Thoracic aorta (tissue), 2 donors: ENCODE measurements around the gene PRPSAP2. TPM values are rescaled to one million over a fixed set of nuclear protein-coding genes. Genes with fewer than 3 reads are reported as not detected.

ENCODE experiments used
- ATAC-seq: fragments of 150-250 bp; one replicate; pipeline ENCODE4 v1.8.0; 2017; ENCODE audit warnings: low read depth; ENCODE audit not compliant: insufficient number of reproducible peaks, low FRiP score
- DNase-seq: peaks from one replicate; pipeline ENCODE4 v3.0.0-alpha.2; 2020; ENCODE audit warnings: low spot score
- H3K27ac ChIP-seq, 2 donors: fragments of 200-600 bp; sonication (generic); 1 replicate in 1 of 2; 2 replicates in 1 of 2; pipeline ENCODE4 v1.5.1; 2016; ENCODE audit warnings: mild to moderate bottlenecking in 2 of 2, moderate library complexity in 2 of 2
- H3K27me3 ChIP-seq: fragments of 200-600 bp; sonication (generic); replicated peaks from 2 replicates; pipeline ENCODE4 v1.6.0; 2016; ENCODE audit warnings: mild to moderate bottlenecking; ENCODE audit not compliant: insufficient read depth
- H3K36me3 ChIP-seq: fragments of 200-600 bp; sonication (generic); one replicate; pipeline ENCODE4 v1.5.1; 2016
- H3K4me1 ChIP-seq, 2 donors: fragments of 200-600 bp; sonication (generic); 1 replicate in 1 of 2; 2 replicates in 1 of 2; pipeline versions ENCODE4 v1.5.1 to v1.6.0; 2016; ENCODE audit warnings: low read depth in 2 of 2, mild to moderate bottlenecking in 1 of 2; ENCODE audit not compliant: control insufficient read depth in 1 of 2
- H3K4me3 ChIP-seq: fragments of 200-600 bp; sonication (generic); 2 replicates; pipeline ENCODE4 v1.5.1; 2016; ENCODE audit warnings: mild to moderate bottlenecking
- H3K9me3 ChIP-seq: fragments of 200-600 bp; sonication (generic); 2 replicates; pipeline ENCODE4 v1.5.1; 2016
- CTCF ChIP-seq: fragments of 200-600 bp; sonication (generic); IDR thresholded peaks from one replicate; pipeline ENCODE4 v1.5.1; 2019; ENCODE audit warnings: antibody characterized with exemption
- total RNA-seq, 2 donors: library from RNA; depleted of rRNA; stranded (reverse); fragments of >200 nt; gene quantifications; one replicate each; pipeline versions ENCODE4 v1.1.0 to v1.2.3, GENCODE V29; 2016

PRPSAP2 gene
- total RNA-seq, 2 donors from 2014 or later, result 21.3 to 26.9 TPM

GRCh38 chr17:18946536-18946935, 88.6 kb downstream of the PRPSAP2 start:
- Histone ChIP-seq H3K4me1 (no peaks in the 10 kb centered on the region), H3K27me3 (no peaks in the 10 kb centered on the region), H3K27ac (no peak overlapping the region), H3K9me3 (no peaks in the 10 kb centered on the region), H3K36me3 (no peaks in the 10 kb centered on the region), H3K4me3 (no peak overlapping the region)
- no peak for TF ChIP-seq CTCF
- DNase-seq (no peak), ATAC-seq (no peak)

DNA sequence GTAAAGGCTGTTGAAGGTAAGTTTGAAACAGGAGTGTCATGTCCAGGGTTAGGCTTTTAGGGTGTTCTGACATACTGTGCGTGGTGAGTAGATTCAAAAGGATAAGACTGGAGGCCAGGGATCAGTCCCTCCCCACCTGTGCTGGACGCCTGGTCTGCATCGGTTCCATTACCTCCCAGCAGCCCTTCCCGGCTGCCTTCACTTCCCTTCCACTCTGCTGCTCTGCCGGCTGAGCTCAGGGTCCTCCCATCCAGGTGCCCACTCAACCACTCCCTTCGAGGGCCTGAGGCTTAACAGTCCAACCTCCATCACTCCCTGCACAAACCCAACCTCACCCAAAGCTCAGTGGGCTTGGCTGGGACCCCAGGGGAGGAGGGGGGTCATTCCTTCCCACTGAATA, 89.9 kb downstream of the PRPSAP2 start:
- no peaks in the 10 kb centered on the region for H3K4me1 ChIP-seq
- no peaks in the 10 kb centered on the region for H3K9me3 ChIP-seq
- DNase-seq (no peak), ATAC-seq (no peak)
- no peak overlapping the region for H3K27ac ChIP-seq
- no peak for TF ChIP-seq CTCF
- H3K4me3 ChIP-seq, result no peak overlapping the region
- no peaks in the 10 kb centered on the region for H3K27me3 ChIP-seq
- H3K36me3 ChIP-seq, result no peaks in the 10 kb centered on the region

- no peak for TF ChIP-seq CTCF
- H3K4me1 ChIP-seq, result no peaks in the 10 kb centered on the region
- H3K27me3 ChIP-seq, result no peaks in the 10 kb centered on the region
- no peaks in the 10 kb centered on the region for H3K9me3 ChIP-seq
- no peak overlapping the region for H3K27ac ChIP-seq
- no peak overlapping the region for H3K4me3 ChIP-seq
- DNase-seq, result no peak
- no peak for ATAC-seq
- H3K36me3 ChIP-seq, result no peaks in the 10 kb centered on the region
Observed at GRCh38 chr17:18948476-18949006, 90.6 kb downstream of the PRPSAP2 start.

- no peak for TF ChIP-seq CTCF
- ATAC-seq (no peak), DNase-seq (no peak)
- H3K4me1 ChIP-seq, result no peaks in the 10 kb centered on the region
- no peak overlapping the region for H3K4me3 ChIP-seq
- H3K9me3 ChIP-seq, result no peaks in the 10 kb centered on the region
- H3K27ac ChIP-seq, result no peak overlapping the region
- no peaks in the 10 kb centered on the region for H3K27me3 ChIP-seq
- no peaks in the 10 kb centered on the region for H3K36me3 ChIP-seq
Observed at GRCh38 chr17:18949566-18949965, 91.6 kb downstream of the PRPSAP2 start.

DNA sequence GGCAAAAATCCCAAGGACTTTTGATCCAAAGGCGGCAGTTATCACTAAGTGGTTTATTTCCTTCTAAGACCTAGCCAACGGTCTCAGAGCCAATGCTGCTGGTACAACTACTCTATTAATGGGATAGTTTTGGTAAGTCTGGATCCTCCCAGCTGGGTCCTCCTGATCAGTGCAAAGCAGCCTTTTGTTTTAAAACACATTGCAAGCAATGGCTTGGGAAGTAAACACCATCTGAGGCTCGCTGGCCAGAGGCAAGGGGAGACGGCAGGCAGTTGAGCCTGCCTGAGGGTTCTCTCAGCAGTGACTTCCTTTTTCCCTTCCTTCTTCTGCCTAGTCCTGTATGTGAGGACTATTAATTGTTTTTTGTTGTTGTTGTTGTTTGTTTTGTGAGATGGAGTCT, 92.4 kb downstream of the PRPSAP2 start:
- no peak for DNase-seq
- H3K36me3 ChIP-seq, result no peaks in the 10 kb centered on the region
- no peaks in the 10 kb centered on the region for H3K9me3 ChIP-seq
- no peaks in the 10 kb centered on the region for H3K27me3 ChIP-seq
- no peak for ATAC-seq
- no peak overlapping the region for H3K27ac ChIP-seq
- no peaks in the 10 kb centered on the region for H3K4me1 ChIP-seq
- no peak overlapping the region for H3K4me3 ChIP-seq
- no peak for TF ChIP-seq CTCF
